Pancreas (tissue), 10 donors: ENCODE measurements around the gene NKX2-1. TPM values are rescaled to one million over a fixed set of nuclear protein-coding genes. Genes with fewer than 3 reads are reported as not detected.

ENCODE experiments used
- ATAC-seq, 4 donors: fragments of 200-7000 bp; cut with Tn5 transposase; one replicate each; pipeline versions ENCODE4 v1.8.0 to v1.9.1; 2020; ENCODE audit warnings: mild to moderate bottlenecking in 4 of 4, moderate library complexity in 4 of 4
- DNase-seq, 6 donors: peaks; one replicate each; pipeline ENCODE4 v3.0.0-alpha.2; 2020
- FAIRE-seq: peaks from 2 replicates; lab custom pipeline; 2012; peaks lifted over from hg19 to GRCh38; lab: Jason Lieb, UNC
- H3K27ac ChIP-seq, 4 donors: fragments of 200-600 bp; sonication (generic); 1 replicate in 3 of 4; 2 replicates in 1 of 4; pipeline versions ENCODE4 v1.5.0 to v1.8.0; 2020
- H3K27me3 ChIP-seq, 4 donors: fragments of 200-600 bp; one replicate each; pipeline ENCODE4 v1.8.0; 2021
- H3K36me3 ChIP-seq, 3 donors: fragments of 200-600 bp; sonication (generic) in 1 of 3; one replicate each; pipeline versions ENCODE4 v1.5.0 to v1.8.0; 2020 to 2021
- H3K4me1 ChIP-seq, 3 donors: fragments of 200-600 bp; one replicate each; pipeline ENCODE4 v1.8.0; 2021
- H3K4me3 ChIP-seq, 4 donors: fragments of 200-600 bp; sonication (generic) in 2 of 4; one replicate each; pipeline versions ENCODE4 v1.5.0 to v1.8.0; 2020 to 2021
- H3K9me3 ChIP-seq, 4 donors: fragments of 200-600 bp; one replicate each; pipeline ENCODE4 v1.8.0; 2021
- CTCF ChIP-seq, 4 donors: fragments of 200-600 bp; sonication (generic) in 3 of 4; IDR thresholded peaks; one replicate each; pipeline versions ENCODE4 v1.5.0 to v1.8.0; 2021; ENCODE audit warnings: antibody characterized with exemption in 4 of 4
- WGBS, 2 donors: extraction: QIAGEN DNeasy Blood & Tissue Kit; methylation state at CpG; one replicate each; pipeline ENCODE4 v1.1.7; 2013; 5-methylcytosine and 5-hydroxymethylcytosine counted together
- intact Hi-C, 3 donors: fragments of 100-400 bp; cut with DNase I; formaldehyde crosslinking; loops; one replicate each; pipeline versions ENCODE4 v1.11.1 to v1.14.2; 2022
- polyA plus RNA-seq, 2 donors: library from polyadenylated mRNA; stranded (reverse); fragments of 200-250 nt; gene quantifications; one replicate each; pipeline ENCODE4 v1.2.3, GENCODE V29; 2013
- total RNA-seq, 6 donors: library from RNA; stranded (reverse); fragmentation: NEBNext Ultra II Directional in 4 of 6; extraction: Animal tissue kit (Norgen Biotek cat#: 25700) in 4 of 6; gene quantifications; one replicate each; pipeline versions ENCODE4 v1.2.1 to v1.2.4, GENCODE V29; 2021 to 2023
- donor health status: healthy with polysubstance abuse.
- donor health status: DM: no; HTN: no; CAD: no; lungs with moderate emphysema.
- donor health status: DM: no; HTN: no; CAD: no.
- donor health status: control.
- donor health status: control.
- donor health status: Bipolar disorder and iron deficiency.
- donor health status: DM: yes; HTN: yes; CAD: no.
- donor health status: DM: no; HTN: no; CAD: no.
- donor health status: DM: no; HTN: no; CAD: no.
- donor health status: DM: yes; HTN: yes; CAD: no.

NKX2-1 gene
- total RNA-seq (under 1 TPM in 1 of 6 donors, not detected in 5; 0.25 TPM), polyA plus RNA-seq (not detected)

GRCh38 chr14:36519431-36520321, at the start of gene NKX2-1:
NKX2-1 (minus strand) TSS chr14:36520232; CDS start chr14:36520129, 103 bp downstream.
- Histone ChIP-seq H3K9me3 (no peaks in the 10 kb centered on the region), H3K4me1 (peaks cover 3 to 16% (median 12%) of the 10 kb centered on the region in 3 donors), H3K4me3 (peak within 1 kb of the TSS in 2 of 4 donors; percentile 20 to 42), H3K36me3 (no peaks in the 10 kb centered on the region), H3K27me3 (peaks cover 0 to 82% (median 17%) of the 10 kb centered on the region in 4 donors), H3K27ac (no peak within 1 kb of the TSS)
- peak in 1 of 6 donors; percentile 55 for DNase-seq
- no peak for TF ChIP-seq CTCF (IDR thresholded peaks at IDR 0.05)
- WGBS, 2 donors = 1 to 3% methylated on average over 43 to 49 of the region's 49 CpGs
- FAIRE-seq = no peak
- intact Hi-C loops = no loop called here
- peak in 2 of 4 donors; percentile 16 to 34 for ATAC-seq

- TF ChIP-seq CTCF (IDR thresholded peaks at IDR 0.05) = peak; percentile 43 to 75 (median 56)
- no peaks in the 10 kb centered on the region for H3K9me3 ChIP-seq
- intact Hi-C loops = loop anchor here in 1 of 3 donors (10.0 kb wide), 1 partner anchor 48 kb away; no protein-coding TSS in a partner anchor
- FAIRE-seq = no peak
- no peak overlapping the region for H3K27ac ChIP-seq
- no peaks in the 10 kb centered on the region for H3K27me3 ChIP-seq
- H3K4me1 ChIP-seq = no peaks in the 10 kb centered on the region
- no peaks in the 10 kb centered on the region for H3K36me3 ChIP-seq
- peak in 3 of 4 donors; percentile 65 to 76 (median 69) for ATAC-seq
- 51 to 54% methylated on average over 9 of the region's 9 CpGs for WGBS, 2 donors
- DNase-seq = peak in 1 of 6 donors; percentile 22
- no peak overlapping the region for H3K4me3 ChIP-seq
These were observed 36.9 kb upstream of the NKX2-1 start for GRCh38 chr14:36556811-36557433.

- DNase-seq = no peak
- 63 to 68% methylated on average over 6 of the region's 6 CpGs for WGBS, 2 donors
- no peaks in the 10 kb centered on the region for H3K27me3 ChIP-seq
- H3K4me1 ChIP-seq = no peaks in the 10 kb centered on the region
- no peak for TF ChIP-seq CTCF (IDR thresholded peaks at IDR 0.05)
- H3K9me3 ChIP-seq = no peaks in the 10 kb centered on the region
- no peak overlapping the region for H3K27ac ChIP-seq
- FAIRE-seq = no peak
- H3K36me3 ChIP-seq = no peaks in the 10 kb centered on the region
- no peak overlapping the region for H3K4me3 ChIP-seq
- intact Hi-C loops = loop anchor here in 1 of 3 donors (10.0 kb wide), 1 partner anchor 49 kb away; no protein-coding TSS in a partner anchor
- no peak for ATAC-seq
These were observed 36.1 kb upstream of the NKX2-1 start for GRCh38 chr14:36555998-36556743.

- Histone ChIP-seq H3K4me3 (no peak overlapping the region), H3K36me3 (no peaks in the 10 kb centered on the region), H3K4me1 (no peaks in the 10 kb centered on the region), H3K27ac (no peak overlapping the region), H3K9me3 (no peaks in the 10 kb centered on the region), H3K27me3 (no peaks in the 10 kb centered on the region)
- intact Hi-C loops = loop anchor here in 1 of 3 donors (10.0 kb wide), 1 partner anchor 51 kb away; no protein-coding TSS in a partner anchor
- DNase-seq (peak in 1 of 6 donors; percentile 30), FAIRE-seq (peak; percentile 61), ATAC-seq (peak; percentile 58 to 89 (median 82))
- WGBS, 2 donors = 29 to 30% methylated on average over 4 of the region's 4 CpGs
- peak; percentile 18 to 59 (median 46) for TF ChIP-seq CTCF (IDR thresholded peaks at IDR 0.05)
These were observed 33.7 kb upstream of the NKX2-1 start for GRCh38 chr14:36553656-36554260.
